GM21526 (cell line): ENCODE measurements around the gene VCL.
"Not testable (repeated sequence)": the region's sequence is repeated elsewhere in the genome, so short reads cannot be mapped to it uniquely, and the experiment has no call there.

Source experiments
- ATAC-seq: cut with Tn5 transposase; IDR thresholded peaks from one replicate; pipeline ENCODE4 v1.9.1; 2021; ENCODE audit warnings: moderate library complexity; ENCODE audit not compliant: unreplicated experiment, low FRiP score

Gene VCL

GRCh38 chr10:74000892-74001669 lies 3.2 kb downstream of the VCL start:
- no peak for ATAC-seq

GRCh38 chr10:74006269-74006668 lies 8.4 kb downstream of the VCL start:
- ATAC-seq, result no peak

- ATAC-seq, result no peak
These were observed 10.4 kb downstream of the VCL start for GRCh38 chr10:74008212-74008731.

GRCh38 chr10:74011017-74011416 lies 13.1 kb downstream of the VCL start:
- ATAC-seq, result no peak

GRCh38 chr10:74011770-74012169 lies 13.9 kb downstream of the VCL start:
- no peak for ATAC-seq

- ATAC-seq, result no peak
These were observed 14.6 kb downstream of the VCL start for GRCh38 chr10:74012480-74012879.

- no peak for ATAC-seq
These were observed 15.1 kb downstream of the VCL start for GRCh38 chr10:74013004-74013403.

GRCh38 chr10:74014574-74014973 lies 16.7 kb downstream of the VCL start:
- ATAC-seq, result not testable (repeated sequence)

GRCh38 chr10:74018241-74018640 lies 20.3 kb downstream of the VCL start:
- ATAC-seq, result no peak

- ATAC-seq, result no peak
These were observed 23.5 kb downstream of the VCL start for GRCh38 chr10:74021248-74022055.

- ATAC-seq, result no peak
These were observed 25.2 kb downstream of the VCL start for GRCh38 chr10:74022926-74023629.

- ATAC-seq, result no peak
These were observed 26.7 kb downstream of the VCL start for GRCh38 chr10:74024600-74024999.

GRCh38 chr10:74025380-74025978 lies 27.6 kb downstream of the VCL start:
- no peak for ATAC-seq

- ATAC-seq, result no peak
These were observed 28.6 kb downstream of the VCL start for GRCh38 chr10:74026428-74027015.

GRCh38 chr10:74027702-74028101 lies 29.8 kb downstream of the VCL start:
- no peak for ATAC-seq

GRCh38 chr10:74029943-74030342 lies 32.0 kb downstream of the VCL start:
- ATAC-seq, result no peak

GRCh38 chr10:74032208-74032607 lies 34.3 kb downstream of the VCL start:
- not testable (repeated sequence) for ATAC-seq

GRCh38 chr10:74032900-74033655 lies 35.2 kb downstream of the VCL start:
- no peak for ATAC-seq

- ATAC-seq, result no peak
These were observed 35.8 kb downstream of the VCL start for GRCh38 chr10:74033702-74034101.
